ENCODE data around the gene SVBP.

Gene SVBP

DNA sequence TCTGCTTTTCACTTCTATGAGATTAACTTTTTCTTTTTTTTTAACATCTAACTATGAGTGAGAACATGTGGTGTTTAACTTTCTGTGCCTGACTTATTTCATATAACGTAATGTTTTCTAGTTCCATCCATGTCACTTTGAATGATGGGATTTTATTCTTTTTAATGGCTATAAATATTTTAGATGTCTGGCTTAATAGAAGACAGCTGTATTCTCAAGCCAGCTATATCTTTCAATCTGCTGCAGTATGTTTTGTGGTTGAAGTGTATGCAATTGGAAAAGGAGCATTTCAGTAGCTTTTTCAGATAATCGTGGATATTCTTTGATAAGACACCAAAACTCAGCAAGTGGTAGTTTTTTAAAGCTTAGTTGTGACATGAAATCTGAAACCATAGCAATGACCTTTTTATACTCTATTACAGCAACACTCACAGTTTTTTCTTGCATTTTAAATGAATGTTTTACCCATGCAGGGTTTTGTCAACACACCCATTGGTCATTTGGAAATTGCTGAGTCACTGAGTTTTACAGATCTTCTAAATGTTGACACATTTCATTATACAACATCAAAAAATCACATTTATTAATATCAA, 5.7 kb upstream of the SVBP start (continued):
- TF ChIP-seq ZNF354C (tag by site-specific recombination; IDR thresholded peaks at IDR 0.05; ENCODE audit: borderline replicate concordance, low read depth) = no peak
- peak; percentile 89 for TF ChIP-seq PRDM6 (tag by site-specific recombination; IDR thresholded peaks at IDR 0.05)
- peak; percentile 36; the same call in 1 of the 2 replicates for TF ChIP-seq GLIS1 (tag by site-specific recombination; IDR thresholded peaks at IDR 0.05)
- no peak for TF ChIP-seq ZNF768 (tag by site-specific recombination; IDR thresholded peaks at IDR 0.05)
- TF ChIP-seq ZNF621 (tag by site-specific recombination; IDR thresholded peaks at IDR 0.05) = no peak
- TF ChIP-seq ZNF501 (tag by site-specific recombination; IDR thresholded peaks at IDR 0.05) = no peak
- peak; percentile 21 for TF ChIP-seq SETDB1 (IDR thresholded peaks at IDR 0.05; ENCODE audit: insufficient read length, low read length)
- TF ChIP-seq SCRT2 (tag by site-specific recombination; IDR thresholded peaks at IDR 0.05) = no peak
- TF ChIP-seq ZBTB8A (tag by site-specific recombination; IDR thresholded peaks at IDR 0.05) = peak; percentile 25; the same call in 1 of the 2 replicates
- TF ChIP-seq, protein P1, sequence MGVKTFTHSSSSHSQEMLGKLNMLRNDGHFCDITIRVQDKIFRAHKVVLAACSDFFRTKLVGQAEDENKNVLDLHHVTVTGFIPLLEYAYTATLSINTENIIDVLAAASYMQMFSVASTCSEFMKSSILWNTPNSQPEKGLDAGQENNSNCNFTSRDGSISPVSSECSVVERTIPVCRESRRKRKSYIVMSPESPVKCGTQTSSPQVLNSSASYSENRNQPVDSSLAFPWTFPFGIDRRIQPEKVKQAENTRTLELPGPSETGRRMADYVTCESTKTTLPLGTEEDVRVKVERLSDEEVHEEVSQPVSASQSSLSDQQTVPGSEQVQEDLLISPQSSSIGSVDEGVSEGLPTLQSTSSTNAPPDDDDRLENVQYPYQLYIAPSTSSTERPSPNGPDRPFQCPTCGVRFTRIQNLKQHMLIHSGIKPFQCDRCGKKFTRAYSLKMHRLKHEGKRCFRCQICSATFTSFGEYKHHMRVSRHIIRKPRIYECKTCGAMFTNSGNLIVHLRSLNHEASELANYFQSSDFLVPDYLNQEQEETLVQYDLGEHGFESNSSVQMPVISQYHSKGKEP (tag by site-specific recombination; IDR thresholded peaks at IDR 0.05) = 0 out of 2 replicates have a peak, but pooled peaks have one; percentile 52
- TF ChIP-seq, protein P2, sequence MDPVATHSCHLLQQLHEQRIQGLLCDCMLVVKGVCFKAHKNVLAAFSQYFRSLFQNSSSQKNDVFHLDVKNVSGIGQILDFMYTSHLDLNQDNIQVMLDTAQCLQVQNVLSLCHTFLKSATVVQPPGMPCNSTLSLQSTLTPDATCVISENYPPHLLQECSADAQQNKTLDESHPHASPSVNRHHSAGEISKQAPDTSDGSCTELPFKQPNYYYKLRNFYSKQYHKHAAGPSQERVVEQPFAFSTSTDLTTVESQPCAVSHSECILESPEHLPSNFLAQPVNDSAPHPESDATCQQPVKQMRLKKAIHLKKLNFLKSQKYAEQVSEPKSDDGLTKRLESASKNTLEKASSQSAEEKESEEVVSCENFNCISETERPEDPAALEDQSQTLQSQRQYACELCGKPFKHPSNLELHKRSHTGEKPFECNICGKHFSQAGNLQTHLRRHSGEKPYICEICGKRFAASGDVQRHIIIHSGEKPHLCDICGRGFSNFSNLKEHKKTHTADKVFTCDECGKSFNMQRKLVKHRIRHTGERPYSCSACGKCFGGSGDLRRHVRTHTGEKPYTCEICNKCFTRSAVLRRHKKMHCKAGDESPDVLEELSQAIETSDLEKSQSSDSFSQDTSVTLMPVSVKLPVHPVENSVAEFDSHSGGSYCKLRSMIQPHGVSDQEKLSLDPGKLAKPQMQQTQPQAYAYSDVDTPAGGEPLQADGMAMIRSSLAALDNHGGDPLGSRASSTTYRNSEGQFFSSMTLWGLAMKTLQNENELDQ (tag by site-specific recombination; IDR thresholded peaks at IDR 0.05; ENCODE audit: low read depth) = no peak
- TF ChIP-seq ZBTB17 (tag by site-specific recombination; IDR thresholded peaks at IDR 0.05) = no peak
- 0 out of 2 replicates have a peak, but pooled peaks have one; percentile 31 for TF ChIP-seq KLF10 (tag by site-specific recombination; IDR thresholded peaks at IDR 0.05)
- no peak; the same call in 1 of the 2 replicates for TF ChIP-seq ZNF629 (tag by site-specific recombination; IDR thresholded peaks at IDR 0.05)
- TF ChIP-seq, protein P3, sequence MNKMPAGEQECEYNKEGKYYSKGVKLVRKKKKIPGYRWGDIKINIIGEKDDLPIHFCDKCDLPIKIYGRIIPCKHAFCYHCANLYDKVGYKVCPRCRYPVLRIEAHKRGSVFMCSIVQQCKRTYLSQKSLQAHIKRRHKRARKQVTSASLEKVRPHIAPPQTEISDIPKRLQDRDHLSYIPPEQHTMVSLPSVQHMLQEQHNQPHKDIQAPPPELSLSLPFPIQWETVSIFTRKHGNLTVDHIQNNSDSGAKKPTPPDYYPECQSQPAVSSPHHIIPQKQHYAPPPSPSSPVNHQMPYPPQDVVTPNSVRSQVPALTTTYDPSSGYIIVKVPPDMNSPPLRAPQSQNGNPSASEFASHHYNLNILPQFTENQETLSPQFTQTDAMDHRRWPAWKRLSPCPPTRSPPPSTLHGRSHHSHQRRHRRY (tag by site-specific recombination; IDR thresholded peaks at IDR 0.05) = no peak
- no peak for TF ChIP-seq ZNF391 (tag by site-specific recombination; IDR thresholded peaks at IDR 0.05; ENCODE audit: borderline replicate concordance, low read depth)
- TF ChIP-seq OSR2 (tag by site-specific recombination; IDR thresholded peaks at IDR 0.05) = peak; percentile 56
- TF ChIP-seq ZNF341 (tag by site-specific recombination; IDR thresholded peaks at IDR 0.05; ENCODE audit: low read depth) = no peak
- no peak for TF ChIP-seq ZBTB11 (tag by site-specific recombination; conservative IDR thresholded peaks at IDR 0.05; ENCODE audit: low read depth)
- TF ChIP-seq GFI1B (tag by site-specific recombination; IDR thresholded peaks at IDR 0.05) = no peak
- TF ChIP-seq HOXD13 (CRISPR knock-in tag; IDR thresholded peaks at IDR 0.05; ENCODE audit: borderline replicate concordance) = no peak
